GM12872 (cell line): ENCODE data around the gene TAS2R30.

Experiments used
- CTCF ChIP-seq: IDR thresholded peaks from 3 replicates; pipeline ENCODE4 v1.5.1; 2011; ENCODE audit warnings: low read depth, mild to moderate bottlenecking, low read length, moderate library complexity; ENCODE audit not compliant: insufficient read depth

TAS2R30 gene

GRCh38 chr12:11170810-11171144 is 36.3 kb upstream of the TAS2R30 start:
- no peak for TF ChIP-seq CTCF

DNA sequence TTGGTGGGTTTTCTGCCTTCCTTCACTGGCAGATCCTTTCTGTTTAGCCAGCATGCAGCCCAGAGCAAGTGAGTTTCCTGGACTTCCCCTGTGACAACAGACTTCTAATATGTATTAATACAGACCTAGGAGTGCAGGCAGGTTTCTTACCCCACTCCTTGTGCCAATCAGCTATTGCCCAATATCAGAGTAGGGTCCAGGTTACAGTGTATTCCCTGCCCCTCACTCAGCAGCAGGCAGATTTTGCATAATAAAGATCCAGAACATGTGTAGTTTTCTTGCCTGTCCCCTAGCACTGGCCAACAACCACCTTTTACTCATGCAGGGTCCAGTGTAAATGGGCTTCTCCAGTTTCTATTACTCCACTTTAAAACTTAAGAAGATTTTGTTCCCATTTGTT is 31.9 kb upstream of the TAS2R30 start:
- TF ChIP-seq CTCF = no peak

DNA sequence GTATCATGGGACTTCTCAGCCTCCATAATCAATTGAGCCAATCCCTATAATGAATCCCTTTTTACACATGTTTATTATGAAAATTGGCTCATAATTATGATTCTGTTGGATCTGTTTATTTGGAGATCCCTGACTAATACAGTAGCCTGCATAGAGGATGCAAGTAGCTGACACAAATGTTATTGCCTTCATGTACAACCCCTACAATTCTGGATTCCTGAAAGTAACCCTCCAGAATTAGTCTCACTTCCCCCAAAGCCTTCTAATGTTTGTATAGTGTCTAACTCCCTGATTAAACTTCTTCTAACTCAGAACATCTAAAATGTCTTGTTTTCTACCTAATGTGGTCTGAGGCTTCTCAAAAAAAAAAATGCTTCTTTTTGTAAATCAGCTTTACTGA is 29.9 kb upstream of the TAS2R30 start:
- no peak for TF ChIP-seq CTCF

- no peak for TF ChIP-seq CTCF
Observed at GRCh38 chr12:11162502-11162901, 28.1 kb upstream of the TAS2R30 start.

GRCh38 chr12:11158885-11159444 is 24.5 kb upstream of the TAS2R30 start:
- TF ChIP-seq CTCF = no peak

DNA sequence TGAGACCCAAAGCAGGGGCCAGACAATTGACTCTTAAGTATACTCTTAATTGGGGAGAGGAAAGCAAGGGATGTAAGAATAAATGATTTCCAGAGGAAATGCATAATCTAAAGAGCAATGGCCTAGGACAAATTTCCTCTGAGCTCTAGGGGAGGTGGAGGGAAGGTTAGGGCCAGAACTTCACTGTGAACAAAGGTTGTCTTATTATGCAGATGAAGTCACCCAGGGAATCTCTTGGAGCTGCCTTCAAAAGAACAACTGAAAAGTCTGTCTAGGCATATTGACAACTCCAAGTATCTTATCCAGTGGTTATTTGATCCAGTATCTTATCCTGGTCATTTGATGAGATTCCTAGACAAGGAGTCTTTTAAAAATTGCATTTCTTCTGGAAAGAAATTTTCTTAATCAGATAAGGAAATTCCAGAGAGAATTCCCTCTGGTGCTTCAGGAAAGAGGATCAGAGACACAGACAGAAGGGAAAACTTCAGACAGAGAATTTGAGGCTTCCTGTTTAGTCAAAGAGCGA is 20.0 kb upstream of the TAS2R30 start:
- TF ChIP-seq CTCF = no peak

DNA sequence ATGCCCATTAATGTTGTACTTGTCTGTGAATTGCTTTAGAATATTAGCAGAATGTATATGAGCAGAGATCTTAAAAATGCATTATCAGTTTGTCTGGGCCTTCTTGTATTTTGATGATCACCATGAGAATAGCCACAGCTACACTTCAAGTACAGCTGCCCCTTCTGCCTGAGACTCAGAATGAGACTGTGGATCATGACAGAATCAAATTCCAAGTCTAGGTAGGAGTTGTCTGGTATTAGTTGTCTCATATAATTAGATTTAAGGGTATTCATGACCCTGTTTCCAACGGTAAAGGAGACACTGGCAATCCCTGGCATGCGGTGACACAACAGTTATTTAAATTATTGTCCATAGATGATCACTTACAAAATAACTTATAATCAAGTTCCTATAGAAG is 18.3 kb upstream of the TAS2R30 start:
- no peak for TF ChIP-seq CTCF
